H1 (cell line): Measurements from ENCODE around the gene LSM4. TPM values are rescaled to one million over a fixed set of nuclear protein-coding genes. Genes with fewer than 3 reads are reported as not detected.

ENCODE experiments used
- CTCF ChIA-PET: fragments of 300-600 bp; sonication (Branson Sonifier 250); formaldehyde crosslinking; loops from one replicate; lab custom pipeline; 2021; ENCODE audit not compliant: partially characterized antibody; lab: Charles Lee
- POLR2A ChIA-PET: fragments of 300-600 bp; sonication (Branson Sonifier 250); formaldehyde crosslinking; loops from one replicate; lab custom pipeline; 2021; ENCODE audit warnings: inconsistent platforms; ENCODE audit not compliant: partially characterized antibody; lab: Charles Lee
- DNase-seq, 2 experiments: peaks; one replicate each; pipeline versions ENCODE4 v3.0.0 to v3.0.0-alpha.2; 2010 to 2022; ENCODE audit warnings: low spot score in 2 of 2, low read depth in 1 of 2, mixed read lengths in 1 of 2
- FAIRE-seq: peaks from 2 replicates; lab custom pipeline; 2011; peaks lifted over from hg19 to GRCh38; lab: Jason Lieb, UNC
- H2AFZ ChIP-seq: 2 replicates; pipeline ENCODE4 v1.8.1; 2012; ENCODE audit warnings: low read length, inconsistent platforms
- H2AK5ac ChIP-seq: 2 replicates; pipeline ENCODE4 v1.6.1; 2013; ENCODE audit warnings: low read depth, low read length
- H2BK120ac ChIP-seq: replicated peaks from 2 replicates; pipeline ENCODE3; 2013; ENCODE audit warnings: low read depth, low read length, inconsistent platforms
- H2BK12ac ChIP-seq: 2 replicates; pipeline ENCODE4 v1.6.1; 2013; ENCODE audit warnings: low read depth, low read length
- H2BK15ac ChIP-seq: 2 replicates; pipeline ENCODE4 v1.6.1; 2013; ENCODE audit warnings: low read length
- H2BK20ac ChIP-seq: 2 replicates; pipeline ENCODE4 v1.6.1; 2013; ENCODE audit warnings: low read length
- H2BK5ac ChIP-seq: 2 replicates; pipeline ENCODE4 v1.6.1; 2013; ENCODE audit warnings: low read depth, low read length
- H3K14ac ChIP-seq: 2 replicates; pipeline ENCODE4 v1.6.1; 2013; ENCODE audit warnings: inconsistent platforms; ENCODE audit not compliant: insufficient read length
- H3K18ac ChIP-seq: 2 replicates; pipeline ENCODE4 v1.6.1; 2013; ENCODE audit warnings: low read length; ENCODE audit errors: extremely low read depth
- H3K23ac ChIP-seq: 2 replicates; pipeline ENCODE4 v1.6.1; 2013; ENCODE audit warnings: inconsistent platforms; ENCODE audit not compliant: insufficient read length
- H3K23me2 ChIP-seq: 2 replicates; pipeline ENCODE4 v1.6.1; 2013; ENCODE audit warnings: low read depth, low read length
- H3K27ac ChIP-seq: 2 replicates; pipeline ENCODE4 v1.6.1; 2011; ENCODE audit warnings: low read depth, low read length, inconsistent platforms
- H3K27me3 ChIP-seq, 4 experiments: replicated peaks in 1 of 4; 1 replicate in 1 of 4; 2 replicates in 3 of 4; pipeline versions ENCODE4 v1.6.1 to v1.8.1; 2011 to 2013; ENCODE audit warnings: low read length in 3 of 4, mild to moderate bottlenecking in 3 of 4, inconsistent platforms in 2 of 4, mixed read lengths in 2 of 4, moderate library complexity in 1 of 4; ENCODE audit not compliant: control insufficient read depth in 3 of 4, insufficient read depth in 3 of 4; ENCODE audit errors: extremely low read depth in 1 of 4
- H3K36me3 ChIP-seq, 4 experiments: 2 replicates each; pipeline versions ENCODE4 v1.6.1 to v1.8.1; 2011 to 2013; ENCODE audit warnings: mild to moderate bottlenecking in 4 of 4, low read length in 3 of 4, moderate library complexity in 2 of 4, control low read depth in 1 of 4, inconsistent platforms in 1 of 4; ENCODE audit not compliant: insufficient read depth in 4 of 4, control insufficient read depth in 2 of 4
- H3K4ac ChIP-seq: replicated peaks from 2 replicates; pipeline ENCODE3; 2013; ENCODE audit warnings: low read length, low read depth, mixed read lengths, inconsistent platforms; ENCODE audit not compliant: insufficient read length
- H3K4me1 ChIP-seq, 4 experiments: replicated peaks in 1 of 4; 1 replicate in 1 of 4; 2 replicates in 3 of 4; pipeline versions ENCODE4 v1.6.1 to v1.8.1; 2011 to 2013; ENCODE audit warnings: low read length in 3 of 4, inconsistent platforms in 2 of 4, mixed read lengths in 1 of 4; ENCODE audit not compliant: insufficient read depth in 4 of 4, control insufficient read depth in 3 of 4
- H3K4me2 ChIP-seq, 2 experiments: 2 replicates each; pipeline versions ENCODE4 v1.6.1 to v1.8.1; 2011 to 2013; ENCODE audit warnings: low read depth in 2 of 2, low read length in 2 of 2, control low read depth in 1 of 2, inconsistent platforms in 1 of 2, mild to moderate bottlenecking in 1 of 2; ENCODE audit not compliant: insufficient read depth in 1 of 2
- H3K4me3 ChIP-seq, 4 experiments: fragments of 200-600, 300-600 bp in 1 of 4; sonication (generic), shearing (Covaris generic), sonication (Bioruptor Twin) in 1 of 4; 2 replicates each; pipeline versions ENCODE4 v1.5.1 to v1.8.1; 2011 to 2016; ENCODE audit warnings: low read length in 4 of 4, low read depth in 3 of 4, control low read depth in 2 of 4, inconsistent platforms in 2 of 4, mild to moderate bottlenecking in 2 of 4, mixed read lengths in 1 of 4, moderate library complexity in 1 of 4; ENCODE audit not compliant: insufficient read depth in 2 of 4; ENCODE audit errors: extremely low read depth in 1 of 4
- H3K56ac ChIP-seq: replicated peaks from 2 replicates; pipeline ENCODE3; 2013; ENCODE audit warnings: low read depth, mild to moderate bottlenecking, mixed read lengths, low read length, inconsistent platforms; ENCODE audit not compliant: insufficient read length
- H3K79me1 ChIP-seq: 2 replicates; pipeline ENCODE4 v1.6.1; 2013; ENCODE audit warnings: low read depth, low read length, control low read depth
- H3K79me2 ChIP-seq, 2 experiments: 2 replicates each; pipeline versions ENCODE4 v1.6.1 to v1.8.1; 2012 to 2013; ENCODE audit warnings: low read length in 2 of 2, mild to moderate bottlenecking in 2 of 2, inconsistent platforms in 1 of 2; ENCODE audit not compliant: insufficient read depth in 2 of 2, control insufficient read depth in 1 of 2
- H3K9ac ChIP-seq, 4 experiments: replicated peaks in 1 of 4; 1 replicate in 1 of 4; 2 replicates in 3 of 4; pipeline versions ENCODE4 v1.6.1 to v1.8.1; 2011 to 2013; ENCODE audit warnings: low read depth in 3 of 4, low read length in 3 of 4, control low read depth in 2 of 4, mild to moderate bottlenecking in 2 of 4, moderate library complexity in 2 of 4, inconsistent platforms in 1 of 4; ENCODE audit errors: extremely low read depth in 1 of 4
- H3K9me3 ChIP-seq, 2 experiments: 2 replicates each; pipeline versions ENCODE4 v1.6.1 to v1.8.1; 2012 to 2013; ENCODE audit warnings: mild to moderate bottlenecking in 2 of 2, moderate library complexity in 2 of 2, control low read depth in 1 of 2, inconsistent platforms in 1 of 2, low read depth in 1 of 2, low read length in 1 of 2, mixed read lengths in 1 of 2; ENCODE audit not compliant: insufficient read depth in 2 of 2
- H4K20me1 ChIP-seq, 2 experiments: replicated peaks in 1 of 2; 2 replicates each; pipeline versions ENCODE3 to v1.8.1; 2011 to 2013; ENCODE audit warnings: inconsistent platforms in 2 of 2, low read length in 2 of 2, mild to moderate bottlenecking in 1 of 2; ENCODE audit not compliant: insufficient read depth in 2 of 2, control insufficient read depth in 1 of 2
- H4K5ac ChIP-seq: 2 replicates; pipeline ENCODE4 v1.6.1; 2013; ENCODE audit warnings: low read length, low read depth, mixed read lengths, inconsistent platforms; ENCODE audit not compliant: insufficient read length
- H4K8ac ChIP-seq: 2 replicates; pipeline ENCODE4 v1.8.0; 2013; ENCODE audit warnings: mild to moderate bottlenecking, moderate library complexity, low read length, inconsistent platforms; ENCODE audit not compliant: insufficient read depth; ENCODE audit errors: extremely low read depth
- H4K91ac ChIP-seq: replicated peaks from 2 replicates; pipeline ENCODE3; 2013; ENCODE audit warnings: low read length, mixed read lengths, inconsistent platforms; ENCODE audit not compliant: insufficient read length
- BCL11A ChIP-seq, 2 experiments: IDR thresholded peaks; one replicate each; pipeline ENCODE4 v1.6.1; 2011; ENCODE audit warnings: low read depth in 2 of 2, low read length in 2 of 2, mild to moderate bottlenecking in 2 of 2
- CHD2 ChIP-seq: IDR thresholded peaks from 2 replicates; pipeline ENCODE4 v1.6.1; 2012; ENCODE audit warnings: low read length, improper control_type of control experiment
- CTBP2 ChIP-seq: IDR thresholded peaks from 2 replicates; pipeline ENCODE4 v1.7.0; 2011; ENCODE audit warnings: borderline replicate concordance, mild to moderate bottlenecking, moderate library complexity, mixed read lengths, low read length; ENCODE audit not compliant: insufficient read depth, insufficient read length
- EP300 ChIP-seq, 2 experiments: IDR thresholded peaks; 1 replicate in 1 of 2; 2 replicates in 1 of 2; pipeline ENCODE4 v1.6.1; 2011 to 2012; ENCODE audit warnings: low read depth in 2 of 2, low read length in 2 of 2, mild to moderate bottlenecking in 2 of 2, borderline replicate concordance in 1 of 2, inconsistent platforms in 1 of 2, moderate library complexity in 1 of 2
- HDAC2 ChIP-seq, 2 experiments: fragments of 300-600 bp in 1 of 2; sonication (generic) in 1 of 2; IDR thresholded peaks; 2 replicates each; pipeline ENCODE4 v1.6.1; 2011 to 2012; ENCODE audit warnings: low read depth in 2 of 2, low read length in 2 of 2, mild to moderate bottlenecking in 2 of 2, moderate library complexity in 2 of 2, borderline replicate concordance in 1 of 2, inconsistent platforms in 1 of 2
- RFX5 ChIP-seq: IDR thresholded peaks from 2 replicates; pipeline ENCODE4 v1.6.1; 2011; ENCODE audit warnings: low read depth, low read length, improper control_type of control experiment, borderline replicate concordance
- RNF2 ChIP-seq: fragments of 200-900, 300-1000 bp; sonication (generic); IDR thresholded peaks from 2 replicates; pipeline ENCODE4 v1.7.1; 2016; ENCODE audit warnings: borderline replicate concordance, low read depth, mild to moderate bottlenecking, antibody characterized with exemption, low read length; ENCODE audit not compliant: poor library complexity, severe bottlenecking; ENCODE audit errors: missing control alignments
- TEAD4 ChIP-seq: IDR thresholded peaks from 2 replicates; pipeline ENCODE4 v1.6.1; 2012; ENCODE audit warnings: low read depth, low read length, inconsistent platforms, mixed read lengths
- WGBS, 2 experiments: shearing (Covaris generic) in 1 of 2; methylation state at CpG; one replicate each; pipeline versions ENCODE4 v1.1.6 to v1.1.7; 2013 to 2015; ENCODE audit warnings: low lambda C conversion rate in 2 of 2, mixed read lengths in 2 of 2, inconsistent platforms in 1 of 2, low coverage in 1 of 2, missing lambda C conversion rate in 1 of 2; ENCODE audit not compliant: insufficient replicate concordance in 2 of 2, insufficient coverage in 1 of 2, insufficient read length in 1 of 2; ENCODE audit errors: extremely low coverage in 1 of 2, missing lambda C conversion rate in 1 of 2; 5-methylcytosine and 5-hydroxymethylcytosine counted together
- polyA plus RNA-seq, 7 experiments: library from polyadenylated mRNA; depleted of rRNA in 3 of 7; stranded (reverse) in 5 of 7; unstranded in 2 of 7; fragments of >200 nt in 5 of 7; fragments of 200-250 nt in 2 of 7; gene quantifications; 1 replicate in 5 of 7; 2 replicates in 1 of 7; 4 replicates in 1 of 7; pipeline versions ENCODE4 v1.2.1 to v1.2.3, GENCODE V29; 2011 to 2013; ENCODE audit warnings: missing spikeins in 2 of 7, mixed read lengths in 2 of 7
- total RNA-seq: library from RNA; stranded (reverse); fragmentation: NEBNext Ultra II Directional; extraction: Animal tissue kit (Norgen Biotek cat#: 25700); gene quantifications from 2 replicates; pipeline ENCODE4 v1.2.1, GENCODE V29; 2021
- TF ChIP-seq, protein P1 (sequence below): IDR thresholded peaks from 2 replicates; pipeline ENCODE4 v1.6.1; 2011; ENCODE audit warnings: low read length, improper control_type of control experiment

The LSM4 gene
- total and polyA plus RNA-seq, 2 of the 8 experiments (the other 6 are each of a cell fraction or from before 2014, with no cell fraction given), result 302 to 319 TPM

DNA sequence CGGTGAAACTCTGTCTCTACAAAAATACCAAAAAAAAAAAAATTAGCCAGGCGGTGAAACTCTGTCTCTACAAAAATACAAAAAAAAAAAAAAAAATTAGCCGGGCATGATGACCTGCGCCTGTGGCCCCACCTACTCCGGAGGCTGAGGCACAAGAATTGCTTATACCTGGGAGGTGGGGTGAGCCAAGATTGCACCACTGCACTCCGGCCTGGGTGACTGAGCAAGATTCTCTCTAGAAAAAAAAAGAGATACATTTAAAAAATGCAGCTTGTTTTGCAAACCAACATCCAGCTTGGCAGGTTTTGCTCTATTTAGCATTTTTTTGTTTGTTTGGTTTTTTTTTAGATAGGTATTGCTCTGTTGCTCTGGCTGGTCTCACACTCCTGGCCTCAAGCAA, 10.8 kb upstream of the LSM4 start:
- Histone ChIP-seq H3K79me1 (no peaks in the 10 kb centered on the region), H3K27ac (no peak overlapping the region), H2BK120ac (no peak overlapping the region), H3K18ac (no peak overlapping the region), H4K91ac (no peak overlapping the region), H3K27me3 (no peaks in the 10 kb centered on the region), H2BK12ac (no peak overlapping the region; the same call in 1 of the 2 replicates), H2AFZ (no peak overlapping the region), H3K23ac (no peak overlapping the region), H2AK5ac (no peak overlapping the region), H3K4me2 (no peak overlapping the region), H3K9me3 (no peaks in the 10 kb centered on the region), H3K9ac (no peak overlapping the region), H3K23me2 (no peaks in the 10 kb centered on the region), H3K36me3 (no peaks in the 10 kb centered on the region), H4K20me1 (no peaks in the 10 kb centered on the region), H4K8ac (no peak overlapping the region), H2BK5ac (no peak overlapping the region), H3K4ac (no peak overlapping the region), H2BK20ac (no peak overlapping the region), H4K5ac (no peak overlapping the region), H3K4me1 (peaks cover 0 to 4% (median 4%) of the 10 kb centered on the region in 4 experiments; a peak in 5 of 7 replicates), H3K79me2 (no peaks in the 10 kb centered on the region), H3K56ac (no peak overlapping the region), H3K14ac (no peak overlapping the region), H2BK15ac (no peak overlapping the region), H3K4me3 (no peak overlapping the region)
- DNase-seq (no peak), FAIRE-seq (no peak)
- WGBS, 2 experiments, result 90% methylated on average over 5 of the region's 6 CpGs; no CpG with 5 or more reads in 1 of the 2 experiments
- ChIA-PET POLR2A (interaction anchor here (1.2 to 20.2 kb wide), 2 partner anchors 41 to 55 kb away, joined by 3 to 224 read pairs; partner anchors contain the start of genes IQCN and JUND), CTCF (interaction anchor here (0.7 to 5.8 kb wide), 4 partner anchors 44 to 229 kb away, joined by 3 to 51 read pairs (median 4); partner anchors contain the start of gene JUND)
- no peak for TF ChIP-seq RFX5
- TF ChIP-seq, protein P1, sequence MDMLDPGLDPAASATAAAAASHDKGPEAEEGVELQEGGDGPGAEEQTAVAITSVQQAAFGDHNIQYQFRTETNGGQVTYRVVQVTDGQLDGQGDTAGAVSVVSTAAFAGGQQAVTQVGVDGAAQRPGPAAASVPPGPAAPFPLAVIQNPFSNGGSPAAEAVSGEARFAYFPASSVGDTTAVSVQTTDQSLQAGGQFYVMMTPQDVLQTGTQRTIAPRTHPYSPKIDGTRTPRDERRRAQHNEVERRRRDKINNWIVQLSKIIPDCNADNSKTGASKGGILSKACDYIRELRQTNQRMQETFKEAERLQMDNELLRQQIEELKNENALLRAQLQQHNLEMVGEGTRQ, result no peak
- TF ChIP-seq CTBP2, result no peak
- no peak for TF ChIP-seq CHD2
- TF ChIP-seq HDAC2 (IDR thresholded peaks at IDR 0.05; ENCODE audit: borderline replicate concordance in 1 of 2, low read depth in 2 of 2, low read length in 2 of 2), result no peak
- no peak for TF ChIP-seq TEAD4
- no peak for TF ChIP-seq EP300 (IDR thresholded peaks at IDR 0.05; ENCODE audit: borderline replicate concordance in 1 of 2, low read depth in 2 of 2, low read length in 2 of 2)
- TF ChIP-seq BCL11A (IDR thresholded peaks at IDR 0.05; ENCODE audit: low read depth in 2 of 2, low read length in 2 of 2), result no peak
- TF ChIP-seq RNF2, result no peak
